BJ (cell line): Measurements from ENCODE around the gene DLG1. TPM values are rescaled to one million over a fixed set of nuclear protein-coding genes. Genes with fewer than 3 reads are reported as not detected.

Source experiments
- CTCF ChIA-PET: fragments of 350-600 bp; formaldehyde crosslinking; extraction: SDS; loops from one replicate; lab custom pipeline; 2021; ENCODE audit warnings: antibody characterized with exemption, inconsistent platforms; lab: Yijun Ruan, JAX
- POLR2A ChIA-PET: fragments of 300-600 bp; sonication (Branson Sonifier 250); formaldehyde crosslinking; extraction: SDS; loops from one replicate; lab custom pipeline; 2021; ENCODE audit warnings: antibody characterized with exemption; lab: Charles Lee
- DNase-seq: peaks from one replicate; pipeline ENCODE4 v3.0.0-alpha.2; 2011; ENCODE audit warnings: low read depth
- H3K27me3 ChIP-seq: 2 replicates; pipeline ENCODE4 v1.6.0; 2011; ENCODE audit warnings: low read length; ENCODE audit not compliant: control insufficient read depth, insufficient read depth
- H3K36me3 ChIP-seq: 2 replicates; pipeline ENCODE4 v1.5.1; 2011; ENCODE audit warnings: low read length; ENCODE audit not compliant: control insufficient read depth, insufficient read depth
- H3K4me3 ChIP-seq: 2 replicates; pipeline ENCODE4 v1.5.1; 2011; ENCODE audit warnings: low read depth, mild to moderate bottlenecking, control low read depth, low read length
- polyA plus RNA-seq: library from polyadenylated mRNA; depleted of rRNA; stranded (reverse); fragments of >200 nt; gene quantifications from 2 replicates; pipeline ENCODE4 v1.2.3, GENCODE V29; 2011
- TF ChIP-seq, protein P1 (sequence below): IDR thresholded peaks from 2 replicates; pipeline ENCODE4 v1.5.1; 2011; ENCODE audit warnings: low read depth, mild to moderate bottlenecking, control low read depth, inconsistent platforms, low read length, moderate library complexity; ENCODE audit not compliant: insufficient read depth

The DLG1 gene
- polyA plus RNA-seq, 1 experiment, result 40.4 TPM

DNA sequence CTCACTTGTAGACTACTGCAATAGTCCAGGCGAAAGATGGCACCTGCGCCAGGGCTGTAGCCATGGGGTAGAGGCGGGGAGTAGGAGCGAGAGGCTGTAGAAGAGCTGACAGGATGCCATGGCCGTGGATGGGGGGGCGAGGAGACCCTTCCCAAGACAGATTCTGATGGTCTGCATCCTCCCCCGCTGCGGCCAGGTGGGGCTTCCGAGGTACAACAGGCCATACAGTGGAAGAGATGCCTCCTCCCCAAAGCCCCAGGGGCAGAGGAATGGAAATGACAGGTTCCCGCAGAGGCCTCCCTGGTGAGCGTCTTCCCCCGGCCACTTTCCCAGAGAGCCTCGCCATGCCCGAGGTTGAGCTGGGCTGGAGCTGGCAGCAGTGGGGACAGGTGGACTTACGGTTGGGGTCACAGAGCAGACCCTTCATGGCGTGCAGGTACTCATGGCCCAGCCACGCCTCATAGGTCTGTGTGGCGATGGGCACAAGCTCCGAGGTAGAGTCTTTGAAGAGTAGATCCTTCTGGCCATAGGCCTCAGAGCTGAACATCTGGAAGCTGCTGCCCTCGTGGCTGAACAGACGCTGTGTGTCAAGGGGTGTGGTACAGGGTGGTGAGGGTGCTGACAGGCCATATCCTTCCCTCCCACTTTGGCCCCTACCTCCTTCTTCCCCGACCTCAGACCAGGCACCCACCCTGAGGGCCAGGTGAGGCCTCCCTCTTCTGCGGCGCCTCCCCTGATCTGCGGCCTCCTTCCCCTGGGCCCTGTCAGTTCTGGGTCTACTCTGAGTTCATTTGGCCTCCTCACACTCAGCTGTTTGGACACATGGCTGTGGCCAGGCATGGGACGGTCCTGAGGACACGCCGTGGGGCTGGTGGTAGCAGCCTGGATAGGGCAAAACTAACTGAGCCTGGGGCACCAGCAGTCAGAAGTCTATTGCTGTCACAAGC lies 282.3 kb downstream of the DLG1 start:
- Histone ChIP-seq H3K27me3 (no peaks in the 10 kb centered on the region; the same call in 1 of the 2 replicates), H3K4me3 (no peak overlapping the region), H3K36me3 (no peaks in the 10 kb centered on the region)
- ChIA-PET CTCF (interaction anchor here (1.3 kb wide), 2 partner anchors 13 to 14 kb away, joined by 5 to 11 read pairs; partner anchors contain the start of gene MELTF), POLR2A (no interaction called here)
- TF ChIP-seq, protein P1, sequence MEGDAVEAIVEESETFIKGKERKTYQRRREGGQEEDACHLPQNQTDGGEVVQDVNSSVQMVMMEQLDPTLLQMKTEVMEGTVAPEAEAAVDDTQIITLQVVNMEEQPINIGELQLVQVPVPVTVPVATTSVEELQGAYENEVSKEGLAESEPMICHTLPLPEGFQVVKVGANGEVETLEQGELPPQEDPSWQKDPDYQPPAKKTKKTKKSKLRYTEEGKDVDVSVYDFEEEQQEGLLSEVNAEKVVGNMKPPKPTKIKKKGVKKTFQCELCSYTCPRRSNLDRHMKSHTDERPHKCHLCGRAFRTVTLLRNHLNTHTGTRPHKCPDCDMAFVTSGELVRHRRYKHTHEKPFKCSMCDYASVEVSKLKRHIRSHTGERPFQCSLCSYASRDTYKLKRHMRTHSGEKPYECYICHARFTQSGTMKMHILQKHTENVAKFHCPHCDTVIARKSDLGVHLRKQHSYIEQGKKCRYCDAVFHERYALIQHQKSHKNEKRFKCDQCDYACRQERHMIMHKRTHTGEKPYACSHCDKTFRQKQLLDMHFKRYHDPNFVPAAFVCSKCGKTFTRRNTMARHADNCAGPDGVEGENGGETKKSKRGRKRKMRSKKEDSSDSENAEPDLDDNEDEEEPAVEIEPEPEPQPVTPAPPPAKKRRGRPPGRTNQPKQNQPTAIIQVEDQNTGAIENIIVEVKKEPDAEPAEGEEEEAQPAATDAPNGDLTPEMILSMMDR, result no peak
- DNase-seq, result no peak

DNA sequence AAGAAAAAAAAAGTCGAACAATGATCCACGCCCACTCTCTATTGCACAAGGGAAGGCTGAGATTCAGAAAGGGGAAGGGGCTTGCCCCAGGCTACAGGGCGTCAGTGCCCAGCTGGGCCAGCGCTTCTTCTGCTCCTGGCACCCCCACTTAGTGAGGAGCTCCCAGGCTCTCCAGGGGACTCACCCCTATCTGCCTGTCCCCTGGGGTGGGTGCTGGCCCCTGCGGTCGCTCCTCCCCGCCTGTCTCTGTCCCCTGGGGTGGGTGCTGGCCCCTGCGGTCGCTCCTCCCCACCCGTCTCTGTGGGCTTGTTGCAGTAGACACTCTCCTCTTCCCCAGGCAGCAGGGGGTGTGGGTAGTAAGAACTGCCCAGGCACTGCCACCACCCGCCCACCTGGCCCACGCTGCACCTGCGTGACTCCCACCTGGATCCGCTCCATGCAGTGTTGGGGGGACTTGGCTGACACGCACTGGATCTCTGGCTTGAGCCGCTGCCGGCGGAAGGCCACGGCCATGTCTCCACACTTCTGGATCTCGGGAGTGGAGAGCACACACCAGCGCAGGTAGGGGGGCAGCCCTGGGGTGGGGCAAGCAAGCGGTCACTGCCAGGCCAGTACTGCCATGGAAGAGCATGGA lies 283.4 kb downstream of the DLG1 start:
- POLR2A ChIA-PET, result no interaction called here
- H3K36me3 ChIP-seq, result no peaks in the 10 kb centered on the region
- DNase-seq, result no peak
- H3K27me3 ChIP-seq, result no peaks in the 10 kb centered on the region; the same call in 1 of the 2 replicates
- H3K4me3 ChIP-seq, result no peak overlapping the region
- CTCF ChIA-PET, result interaction anchor here (0.6 to 1.2 kb wide), 2 partner anchors 12 to 378 kb away, joined by 3 read pairs; no protein-coding TSS in a partner anchor
- TF ChIP-seq, protein P1, result no peak

DNA sequence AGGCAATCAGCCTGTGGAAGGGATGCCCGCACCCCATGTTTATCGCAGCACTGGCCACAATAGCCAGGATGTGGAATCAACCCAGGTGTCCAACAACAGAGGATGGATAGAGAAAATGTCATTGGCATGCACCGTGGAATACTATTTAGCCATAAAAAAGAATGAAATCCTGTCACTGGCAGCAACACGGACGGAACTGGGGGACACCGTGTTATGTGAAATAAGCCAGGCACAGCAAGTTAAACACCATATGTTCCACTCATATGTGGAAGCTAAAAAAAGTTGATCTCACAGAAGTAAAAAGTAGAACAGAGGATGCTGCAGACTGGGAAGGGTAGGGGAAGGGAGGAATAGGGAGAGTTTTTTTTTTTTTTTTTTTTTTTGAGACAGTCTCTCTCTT lies 284.4 kb downstream of the DLG1 start:
- ChIA-PET CTCF (interaction anchor here (1.2 kb wide), 1 partner anchor 11 kb away, joined by 3 read pairs; no protein-coding TSS in a partner anchor), POLR2A (no interaction called here)
- Histone ChIP-seq H3K27me3 (no peaks in the 10 kb centered on the region), H3K36me3 (no peaks in the 10 kb centered on the region), H3K4me3 (no peak overlapping the region)
- DNase-seq, result no peak
- TF ChIP-seq, protein P1, result no peak

DNA sequence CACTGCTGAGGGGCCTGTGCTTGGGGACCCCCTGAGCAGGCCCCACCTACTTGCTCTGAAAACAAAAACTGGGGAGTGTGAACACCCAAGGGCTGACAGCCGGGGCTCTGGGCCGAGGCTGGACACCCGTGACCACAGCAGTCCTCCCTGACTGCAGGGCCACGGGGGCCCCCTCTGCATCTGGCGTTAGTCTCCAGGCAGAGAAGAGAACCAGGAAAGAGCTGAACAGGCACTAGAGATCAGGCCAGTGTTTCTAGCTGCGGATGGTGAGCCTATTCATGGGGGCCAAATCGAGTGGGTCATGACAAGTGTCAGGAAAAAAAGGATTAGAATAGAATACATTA lies 285.9 kb downstream of the DLG1 start:
- no peak overlapping the region for H3K4me3 ChIP-seq
- no peak for DNase-seq
- H3K36me3 ChIP-seq, result no peaks in the 10 kb centered on the region
- POLR2A ChIA-PET, result no interaction called here
- H3K27me3 ChIP-seq, result no peaks in the 10 kb centered on the region
- CTCF ChIA-PET, result interaction anchor here (0.6 to 1.5 kb wide), 3 partner anchors 9 to 17 kb away, joined by 3 to 5 read pairs (median 3); partner anchors contain the start of gene MELTF
- TF ChIP-seq, protein P1, result no peak
